HCT116 (cell line): Measurements from ENCODE around the gene B3GALNT2. TPM values are rescaled to one million over a fixed set of nuclear protein-coding genes. Genes with fewer than 3 reads are reported as not detected.

ENCODE experiments used
- ATAC-seq: fragments of 200-7000 bp; cut with Tn5 transposase; 2 replicates; pipeline ENCODE4 v1.9.1; 2020; ENCODE audit warnings: mild to moderate bottlenecking, moderate library complexity
- BruUV-seq: library from RNA; stranded (reverse); fragments of 400-500 nt; replicated peaks from 2 replicates; lab custom pipeline; 2021; lab: Mats Ljungman, UMichigan
- CTCF ChIA-PET: fragments of 300-600 bp; sonication (Branson Sonifier 250); formaldehyde crosslinking; loops from one replicate; lab custom pipeline; 2021; ENCODE audit warnings: antibody characterized with exemption; lab: Charles Lee
- POLR2A ChIA-PET: fragments of 300-600, 350-600 bp; sonication (Branson Sonifier 250); formaldehyde crosslinking; loops from one replicate; lab custom pipeline; 2021; ENCODE audit warnings: antibody characterized with exemption; lab: Charles Lee
- RAD21 ChIA-PET, 2 experiments: fragments of 300-600 bp; sonication (Branson Sonifier 250); formaldehyde crosslinking; loops; one replicate each; lab custom pipeline; 2023; ENCODE audit warnings: low total read pairs in 2 of 2; ENCODE audit not compliant: uncharacterized antibody in 2 of 2, unreplicated experiment in 2 of 2, low non-redundant PET in 1 of 2; lab: Charles Lee
- DNase-seq: peaks from one replicate; pipeline ENCODE4 v3.0.0-alpha.2; 2010; ENCODE audit warnings: low read depth, low spot score
- H2AFZ ChIP-seq: fragments of 200-600 bp; shearing (Covaris generic), sonication (generic); 2 replicates; pipeline ENCODE4 v1.6.1; 2017; ENCODE audit warnings: low read depth, mixed run types, mixed read lengths, antibody characterized with exemption, low read length; ENCODE audit not compliant: poor library complexity, severe bottlenecking
- H3K27ac ChIP-seq: 2 replicates; pipeline ENCODE4 v1.5.1; 2012; ENCODE audit warnings: low read depth, low read length
- H3K27me3 ChIP-seq: fragments of 200-600 bp; sonication (generic); 2 replicates; pipeline ENCODE4 v1.6.1; 2016; ENCODE audit warnings: mixed run types, low read length, mixed read lengths; ENCODE audit not compliant: insufficient read depth
- H3K36me3 ChIP-seq, 2 experiments: fragments of 200-500 bp in 1 of 2; fragments of 200-600 bp in 1 of 2; sonication (Bioruptor generic) in 1 of 2; sonication (generic) in 1 of 2; 2 replicates each; pipeline versions ENCODE4 v1.5.1 to v1.6.1; 2014 to 2016; ENCODE audit warnings: low read length in 2 of 2, inconsistent platforms in 1 of 2, mixed read lengths in 1 of 2, mixed run types in 1 of 2; ENCODE audit not compliant: insufficient read depth in 2 of 2, control insufficient read depth in 1 of 2
- H3K4me1 ChIP-seq, 2 experiments: fragments of 200-600 bp in 1 of 2; sonication (generic) in 1 of 2; 2 replicates each; pipeline versions ENCODE4 v1.5.1 to v1.6.1; 2012 to 2017; ENCODE audit warnings: low read length in 2 of 2, inconsistent platforms in 1 of 2, mild to moderate bottlenecking in 1 of 2, mixed read lengths in 1 of 2, mixed run types in 1 of 2, moderate library complexity in 1 of 2; ENCODE audit not compliant: insufficient read depth in 2 of 2, control insufficient read depth in 1 of 2
- H3K4me2 ChIP-seq: fragments of 200-600 bp; sonication (generic); 2 replicates; pipeline ENCODE4 v1.6.1; 2017; ENCODE audit warnings: mixed run types, low read length, mixed read lengths
- H3K4me3 ChIP-seq, 2 experiments: fragments of 200-600 bp in 1 of 2; sonication (generic) in 1 of 2; replicated peaks in 1 of 2; 2 replicates each; pipeline ENCODE4 v1.5.1; 2011 to 2016; ENCODE audit warnings: low read length in 2 of 2, control low read depth in 1 of 2, low read depth in 1 of 2, mild to moderate bottlenecking in 1 of 2, mixed read lengths in 1 of 2, mixed run types in 1 of 2
- H3K79me2 ChIP-seq: fragments of 200-600 bp; sonication (generic); 2 replicates; pipeline ENCODE4 v1.6.1; 2017; ENCODE audit warnings: mild to moderate bottlenecking, mixed run types, low read length, moderate library complexity, mixed read lengths; ENCODE audit not compliant: insufficient read depth
- H3K9ac ChIP-seq: fragments of 200-600 bp; sonication (generic); 2 replicates; pipeline ENCODE4 v1.6.1; 2016; ENCODE audit warnings: low read length, mixed read lengths
- H3K9me2 ChIP-seq: fragments of 200-600 bp; sonication (generic), shearing (Covaris generic); 2 replicates; pipeline ENCODE4 v1.6.1; 2017; ENCODE audit warnings: mixed run types, mild to moderate bottlenecking, moderate library complexity; ENCODE audit not compliant: insufficient read depth
- H3K9me3 ChIP-seq, 2 experiments: fragments of 200-500 bp in 1 of 2; fragments of 200-600 bp in 1 of 2; sonication (Bioruptor generic) in 1 of 2; sonication (generic) in 1 of 2; 2 replicates each; pipeline ENCODE4 v1.6.1; 2014 to 2017; ENCODE audit warnings: low read length in 2 of 2, mixed read lengths in 2 of 2, inconsistent platforms in 1 of 2, low read depth in 1 of 2, mild to moderate bottlenecking in 1 of 2, mixed run types in 1 of 2, moderate library complexity in 1 of 2; ENCODE audit not compliant: control insufficient read depth in 1 of 2, insufficient read depth in 1 of 2
- H4K20me1 ChIP-seq: fragments of 200-600 bp; sonication (generic), shearing (Covaris generic); 2 replicates; pipeline ENCODE4 v1.6.1; 2017; ENCODE audit warnings: mixed run types, mild to moderate bottlenecking, moderate library complexity; ENCODE audit not compliant: insufficient read depth
- ATF3 ChIP-seq: IDR thresholded peaks from 2 replicates; pipeline ENCODE4 v1.6.1; 2012
- CBX3 ChIP-seq: IDR thresholded peaks from 2 replicates; pipeline ENCODE4 v1.6.1; 2012; ENCODE audit warnings: low read depth
- CEBPB ChIP-seq: IDR thresholded peaks from 2 replicates; pipeline ENCODE4 v1.6.1; 2012; ENCODE audit warnings: low read depth
- ELF1 ChIP-seq: IDR thresholded peaks from 2 replicates; pipeline ENCODE4 v1.6.1; 2012; ENCODE audit warnings: low read depth, borderline replicate concordance
- EZH2phosphoT487 ChIP-seq: fragments of 200-600 bp; IDR thresholded peaks from 2 replicates; pipeline ENCODE4 v1.6.1; 2018; ENCODE audit warnings: antibody characterized with exemption, borderline replicate concordance
- FOSL1 ChIP-seq: IDR thresholded peaks from 2 replicates; pipeline ENCODE4 v1.6.1; 2012; ENCODE audit warnings: low read depth
- JUND ChIP-seq: IDR thresholded peaks from 2 replicates; pipeline ENCODE4 v1.6.1; 2012
- POLR2A ChIP-seq: IDR thresholded peaks from 2 replicates; pipeline ENCODE4 v1.7.0; 2011; ENCODE audit warnings: borderline replicate concordance; ENCODE audit not compliant: insufficient read depth, insufficient read length; ENCODE audit errors: extremely low read depth
- POLR2AphosphoS5 ChIP-seq: IDR thresholded peaks from 2 replicates; pipeline ENCODE4 v1.6.1; 2011; ENCODE audit warnings: mild to moderate bottlenecking, low read depth, low read length, moderate library complexity
- RAD21 ChIP-seq: IDR thresholded peaks from 2 replicates; pipeline ENCODE4 v1.6.1; 2012; ENCODE audit warnings: low read depth, mild to moderate bottlenecking
- SIN3A ChIP-seq: IDR thresholded peaks from 2 replicates; pipeline ENCODE4 v1.6.1; 2012; ENCODE audit warnings: low read depth
- SP1 ChIP-seq: IDR thresholded peaks from 2 replicates; pipeline ENCODE4 v1.6.1; 2012; ENCODE audit warnings: low read depth
- SRF ChIP-seq: IDR thresholded peaks from 2 replicates; pipeline ENCODE4 v1.6.1; 2012; ENCODE audit warnings: low read depth
- TCF7L2 ChIP-seq: IDR thresholded peaks from 2 replicates; pipeline ENCODE4 v1.7.0; 2011; ENCODE audit warnings: borderline replicate concordance, inconsistent platforms; ENCODE audit not compliant: insufficient read depth, insufficient read length; ENCODE audit errors: extremely low read depth
- YY1 ChIP-seq: IDR thresholded peaks from 2 replicates; pipeline ENCODE4 v1.6.1; 2011; ENCODE audit warnings: low read length, low read depth, moderate library complexity, mild to moderate bottlenecking; ENCODE audit not compliant: insufficient replicate concordance; ENCODE audit errors: extremely low read depth
- ZBTB33 ChIP-seq: IDR thresholded peaks from 2 replicates; pipeline ENCODE4 v1.6.1; 2011; ENCODE audit warnings: mild to moderate bottlenecking, low read length, moderate library complexity; ENCODE audit not compliant: insufficient replicate concordance; ENCODE audit errors: extremely low read depth
- ZFX ChIP-seq: fragments of 450-650 bp; IDR thresholded peaks from 2 replicates; pipeline ENCODE4 v1.6.1; 2017
- intact Hi-C: fragments of 100-400 bp; cut with micrococcal nuclease; formaldehyde crosslinking; loops from 2 replicates; pipeline ENCODE4 v1.10.0; 2022
- total RNA-seq: library from RNA; stranded (reverse); gene quantifications from one replicate; pipeline ENCODE4 v1.2.1, GENCODE V29; 2021; ENCODE audit not compliant: unreplicated experiment
- TF ChIP-seq, protein P1 (sequence below): IDR thresholded peaks from 2 replicates; pipeline ENCODE4 v1.6.1; 2012; ENCODE audit warnings: low read depth
- TF ChIP-seq, protein P2 (sequence below), 3 experiments: fragments of 200-600 bp in 1 of 3; sonication (generic) in 1 of 3; IDR thresholded peaks in 2 of 3; conservative IDR thresholded peaks in 1 of 3; 2 replicates each; pipeline ENCODE4 v1.5.1; 2012 to 2017; ENCODE audit warnings: low read depth in 2 of 3, low read length in 2 of 3, antibody characterized with exemption in 1 of 3, borderline replicate concordance in 1 of 3, control low read depth in 1 of 3, mild to moderate bottlenecking in 1 of 3, mixed read lengths in 1 of 3, mixed run types in 1 of 3, moderate library complexity in 1 of 3; ENCODE audit not compliant: insufficient read depth in 1 of 3

Gene B3GALNT2
- total RNA-seq, 1 experiment from 2014 or later, result 36.8 TPM

DNA sequence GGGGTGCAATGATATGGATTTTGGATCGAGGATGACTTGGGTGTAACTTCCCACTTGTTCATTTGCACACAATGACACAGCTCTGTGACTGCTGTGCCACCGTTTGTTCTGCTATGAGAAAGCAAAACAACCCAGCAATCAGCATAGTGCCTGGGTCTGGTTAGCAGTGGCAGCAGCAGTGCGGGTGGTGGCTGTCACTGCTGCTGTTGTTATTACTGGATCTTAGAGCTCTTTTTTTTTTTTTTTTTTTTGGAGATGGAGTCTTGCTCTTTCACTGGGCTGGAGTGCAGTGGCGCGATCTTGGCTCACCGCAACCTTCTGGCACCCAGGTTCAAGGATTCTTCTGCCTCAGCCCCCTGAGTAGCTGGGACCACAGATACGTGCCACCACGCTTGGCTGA, 80.2 kb downstream of the B3GALNT2 start:
- no peak overlapping the region for H3K4me2 ChIP-seq
- intact Hi-C loops, result no loop called here
- ATAC-seq (no peak), DNase-seq (no peak)
- H3K9me3 ChIP-seq, result no peaks in the 10 kb centered on the region
- RAD21 ChIA-PET, result no interaction called here
- no peak overlapping the region for H3K9ac ChIP-seq
- H3K36me3 ChIP-seq, result no peaks in the 10 kb centered on the region
- H3K4me1 ChIP-seq, result peaks cover 9 to 11% of the 10 kb centered on the region in 2 experiments
- H3K4me3 ChIP-seq, result no peak overlapping the region
- no TSS peak for BruUV-seq
- no peak overlapping the region for H2AFZ ChIP-seq
- TF ChIP-seq ZBTB33, result no peak
- no peak for TF ChIP-seq JUND
- no peak for TF ChIP-seq SP1
- no peak for TF ChIP-seq RAD21
- TF ChIP-seq EZH2phosphoT487, result no peak
- no peak for TF ChIP-seq FOSL1
- no peak for TF ChIP-seq ATF3
- no peak for TF ChIP-seq ELF1
- TF ChIP-seq SIN3A, result no peak
- TF ChIP-seq POLR2A, result no peak
- no peak for TF ChIP-seq SRF
- TF ChIP-seq ZFX, result no peak
- TF ChIP-seq, protein P1, sequence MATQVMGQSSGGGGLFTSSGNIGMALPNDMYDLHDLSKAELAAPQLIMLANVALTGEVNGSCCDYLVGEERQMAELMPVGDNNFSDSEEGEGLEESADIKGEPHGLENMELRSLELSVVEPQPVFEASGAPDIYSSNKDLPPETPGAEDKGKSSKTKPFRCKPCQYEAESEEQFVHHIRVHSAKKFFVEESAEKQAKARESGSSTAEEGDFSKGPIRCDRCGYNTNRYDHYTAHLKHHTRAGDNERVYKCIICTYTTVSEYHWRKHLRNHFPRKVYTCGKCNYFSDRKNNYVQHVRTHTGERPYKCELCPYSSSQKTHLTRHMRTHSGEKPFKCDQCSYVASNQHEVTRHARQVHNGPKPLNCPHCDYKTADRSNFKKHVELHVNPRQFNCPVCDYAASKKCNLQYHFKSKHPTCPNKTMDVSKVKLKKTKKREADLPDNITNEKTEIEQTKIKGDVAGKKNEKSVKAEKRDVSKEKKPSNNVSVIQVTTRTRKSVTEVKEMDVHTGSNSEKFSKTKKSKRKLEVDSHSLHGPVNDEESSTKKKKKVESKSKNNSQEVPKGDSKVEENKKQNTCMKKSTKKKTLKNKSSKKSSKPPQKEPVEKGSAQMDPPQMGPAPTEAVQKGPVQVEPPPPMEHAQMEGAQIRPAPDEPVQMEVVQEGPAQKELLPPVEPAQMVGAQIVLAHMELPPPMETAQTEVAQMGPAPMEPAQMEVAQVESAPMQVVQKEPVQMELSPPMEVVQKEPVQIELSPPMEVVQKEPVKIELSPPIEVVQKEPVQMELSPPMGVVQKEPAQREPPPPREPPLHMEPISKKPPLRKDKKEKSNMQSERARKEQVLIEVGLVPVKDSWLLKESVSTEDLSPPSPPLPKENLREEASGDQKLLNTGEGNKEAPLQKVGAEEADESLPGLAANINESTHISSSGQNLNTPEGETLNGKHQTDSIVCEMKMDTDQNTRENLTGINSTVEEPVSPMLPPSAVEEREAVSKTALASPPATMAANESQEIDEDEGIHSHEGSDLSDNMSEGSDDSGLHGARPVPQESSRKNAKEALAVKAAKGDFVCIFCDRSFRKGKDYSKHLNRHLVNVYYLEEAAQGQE, result no peak
- TF ChIP-seq TCF7L2, result no peak
- TF ChIP-seq YY1, result no peak
- no peak for TF ChIP-seq POLR2AphosphoS5
- TF ChIP-seq, protein P2, sequence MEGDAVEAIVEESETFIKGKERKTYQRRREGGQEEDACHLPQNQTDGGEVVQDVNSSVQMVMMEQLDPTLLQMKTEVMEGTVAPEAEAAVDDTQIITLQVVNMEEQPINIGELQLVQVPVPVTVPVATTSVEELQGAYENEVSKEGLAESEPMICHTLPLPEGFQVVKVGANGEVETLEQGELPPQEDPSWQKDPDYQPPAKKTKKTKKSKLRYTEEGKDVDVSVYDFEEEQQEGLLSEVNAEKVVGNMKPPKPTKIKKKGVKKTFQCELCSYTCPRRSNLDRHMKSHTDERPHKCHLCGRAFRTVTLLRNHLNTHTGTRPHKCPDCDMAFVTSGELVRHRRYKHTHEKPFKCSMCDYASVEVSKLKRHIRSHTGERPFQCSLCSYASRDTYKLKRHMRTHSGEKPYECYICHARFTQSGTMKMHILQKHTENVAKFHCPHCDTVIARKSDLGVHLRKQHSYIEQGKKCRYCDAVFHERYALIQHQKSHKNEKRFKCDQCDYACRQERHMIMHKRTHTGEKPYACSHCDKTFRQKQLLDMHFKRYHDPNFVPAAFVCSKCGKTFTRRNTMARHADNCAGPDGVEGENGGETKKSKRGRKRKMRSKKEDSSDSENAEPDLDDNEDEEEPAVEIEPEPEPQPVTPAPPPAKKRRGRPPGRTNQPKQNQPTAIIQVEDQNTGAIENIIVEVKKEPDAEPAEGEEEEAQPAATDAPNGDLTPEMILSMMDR (IDR thresholded peaks at IDR 0.05 in 2 of 3, conservative IDR thresholded peaks at IDR 0.05 in 1 of 3; ENCODE audit: borderline replicate concordance in 1 of 3, insufficient read depth in 1 of 3, low read depth in 2 of 3, low read length in 2 of 3), result no peak
- TF ChIP-seq CEBPB, result no peak
- TF ChIP-seq CBX3, result no peak
- no peaks in the 10 kb centered on the region for H4K20me1 ChIP-seq
- no peak overlapping the region for H3K27ac ChIP-seq
- H3K79me2 ChIP-seq, result no peaks in the 10 kb centered on the region; the same call in 1 of the 2 replicates
- CTCF ChIA-PET, result interaction anchor here (1.1 kb wide), 1 partner anchor 9 kb away, joined by 3 read pairs; no protein-coding TSS in a partner anchor
- no peaks in the 10 kb centered on the region for H3K9me2 ChIP-seq
- H3K27me3 ChIP-seq, result no peaks in the 10 kb centered on the region
- POLR2A ChIA-PET, result no interaction called here
